Peyer's patch (tissue), 4 donors: ENCODE measurements around the gene SLC8A2. TPM values are rescaled to one million over a fixed set of nuclear protein-coding genes. Genes with fewer than 3 reads are reported as not detected.

Experiments
- DNase-seq, 3 donors: peaks; one replicate each; pipeline ENCODE4 v3.0.0-alpha.2; 2017 to 2019
- H3K27ac ChIP-seq, 4 donors: fragments of 200-600 bp; sonication (generic); one replicate each; pipeline ENCODE4 v1.5.1; 2016 to 2019
- H3K27me3 ChIP-seq, 2 donors: fragments of 200-600 bp; sonication (generic); one replicate each; pipeline ENCODE4 v1.5.1; 2019
- H3K36me3 ChIP-seq, 3 donors: fragments of 200-600 bp; sonication (generic); one replicate each; pipeline ENCODE4 v1.5.1; 2016 to 2019
- H3K4me1 ChIP-seq, 4 donors: fragments of 200-600 bp; sonication (generic); one replicate each; pipeline ENCODE4 v1.5.1; 2016 to 2019
- H3K4me3 ChIP-seq, 4 donors: fragments of 200-600 bp; sonication (generic); 1 replicate in 3 of 4; 2 replicates in 1 of 4; pipeline ENCODE4 v1.5.1; 2016 to 2019; ENCODE audit warnings: mild to moderate bottlenecking in 1 of 4
- H3K9me3 ChIP-seq, 4 donors: fragments of 200-600 bp; sonication (generic); one replicate each; pipeline ENCODE4 v1.5.1; 2016 to 2019; ENCODE audit warnings: mild to moderate bottlenecking in 1 of 4
- CTCF ChIP-seq, 6 experiments: fragments of 450-650 bp in 4 of 6; fragments of 200-600 bp in 2 of 6; sonication (generic) in 1 of 6; IDR thresholded peaks; one replicate each; pipeline ENCODE4 v1.5.1; 2017 to 2019; ENCODE audit warnings: antibody characterized with exemption in 6 of 6, mild to moderate bottlenecking in 3 of 6, moderate library complexity in 1 of 6
- POLR2A ChIP-seq, 2 donors: fragments of 450-650 bp; IDR thresholded peaks; one replicate each; pipeline ENCODE4 v1.5.1; 2017; ENCODE audit warnings: antibody characterized with exemption in 2 of 2, mild to moderate bottlenecking in 2 of 2, moderate library complexity in 2 of 2
- total RNA-seq, 4 donors: library from RNA; depleted of rRNA; stranded (reverse); fragments of >200 nt; gene quantifications; one replicate each; pipeline ENCODE4 v1.1.0, GENCODE V29; 2016

The SLC8A2 gene
- total RNA-seq, 4 donors from 2014 or later: 0.53 to 0.85 TPM; not detected in 2

- no peaks in the 10 kb centered on the region for H3K9me3 ChIP-seq
- DNase-seq: no peak
Measured at GRCh38 chr19:47469719-47470118, 2.0 kb downstream of the SLC8A2 start.

GRCh38 chr19:47469363-47469700, 2.4 kb downstream of the SLC8A2 start:
- DNase-seq: no peak

More at GRCh38 chr19:47469719-47470118, 2.0 kb downstream of the SLC8A2 start:
- Histone ChIP-seq H3K27me3 (peaks cover 0 to 9% of the 10 kb centered on the region in 2 donors), H3K27ac (no peak overlapping the region), H3K36me3 (no peaks in the 10 kb centered on the region), H3K4me3 (no peak overlapping the region), H3K4me1 (peaks cover 0 to 3% (median 0%) of the 10 kb centered on the region in 4 donors)
- TF ChIP-seq POLR2A (IDR thresholded peaks at IDR 0.05): no peak
- no peak for TF ChIP-seq CTCF (IDR thresholded peaks at IDR 0.05)

GRCh38 chr19:47467914-47468313, 3.8 kb downstream of the SLC8A2 start:
- Histone ChIP-seq H3K4me1 (peaks cover 0 to 3% (median 0%) of the 10 kb centered on the region in 4 donors), H3K9me3 (no peaks in the 10 kb centered on the region), H3K36me3 (no peaks in the 10 kb centered on the region), H3K27ac (no peak overlapping the region), H3K27me3 (peaks cover 0 to 9% of the 10 kb centered on the region in 2 donors), H3K4me3 (no peak overlapping the region)
- TF ChIP-seq CTCF (IDR thresholded peaks at IDR 0.05): no peak
- TF ChIP-seq POLR2A (IDR thresholded peaks at IDR 0.05): no peak
- no peak for DNase-seq

More at GRCh38 chr19:47469363-47469700, 2.4 kb downstream of the SLC8A2 start:
- peaks cover 0 to 3% (median 0%) of the 10 kb centered on the region in 4 donors for H3K4me1 ChIP-seq
- no peak for TF ChIP-seq CTCF (IDR thresholded peaks at IDR 0.05)
- no peak for TF ChIP-seq POLR2A (IDR thresholded peaks at IDR 0.05)
- no peak overlapping the region for H3K4me3 ChIP-seq
- H3K27me3 ChIP-seq: peaks cover 0 to 9% of the 10 kb centered on the region in 2 donors
- H3K36me3 ChIP-seq: no peaks in the 10 kb centered on the region
- H3K9me3 ChIP-seq: no peaks in the 10 kb centered on the region
- H3K27ac ChIP-seq: no peak overlapping the region

DNA sequence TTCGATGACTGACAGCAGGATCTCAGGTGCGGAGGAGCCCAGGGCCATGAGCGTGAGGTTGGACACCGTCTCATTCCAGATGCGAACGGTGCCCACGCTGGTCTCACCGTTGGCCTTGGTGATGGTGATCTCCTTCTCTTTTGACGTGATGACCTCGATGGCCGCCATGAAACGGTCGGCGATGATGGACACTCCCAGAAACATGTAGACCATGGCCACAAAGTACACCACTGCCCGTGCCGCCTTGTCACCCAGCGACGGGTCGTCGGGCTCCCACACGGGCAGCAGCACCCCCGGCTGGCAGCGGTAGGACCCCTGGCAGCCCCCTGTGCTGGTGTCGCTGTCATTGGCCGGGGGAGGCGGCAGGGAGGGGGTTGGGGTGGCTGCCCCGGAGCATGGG, 5.7 kb downstream of the SLC8A2 start:
- no peak for TF ChIP-seq CTCF (IDR thresholded peaks at IDR 0.05)
- no peak for TF ChIP-seq POLR2A (IDR thresholded peaks at IDR 0.05)
- no peak for DNase-seq
- no peaks in the 10 kb centered on the region for H3K9me3 ChIP-seq
- peaks cover 0 to 4% of the 10 kb centered on the region in 2 donors for H3K27me3 ChIP-seq
- H3K4me1 ChIP-seq: no peaks in the 10 kb centered on the region
- H3K4me3 ChIP-seq: no peak overlapping the region
- no peak overlapping the region for H3K27ac ChIP-seq
- H3K36me3 ChIP-seq: no peaks in the 10 kb centered on the region

DNA sequence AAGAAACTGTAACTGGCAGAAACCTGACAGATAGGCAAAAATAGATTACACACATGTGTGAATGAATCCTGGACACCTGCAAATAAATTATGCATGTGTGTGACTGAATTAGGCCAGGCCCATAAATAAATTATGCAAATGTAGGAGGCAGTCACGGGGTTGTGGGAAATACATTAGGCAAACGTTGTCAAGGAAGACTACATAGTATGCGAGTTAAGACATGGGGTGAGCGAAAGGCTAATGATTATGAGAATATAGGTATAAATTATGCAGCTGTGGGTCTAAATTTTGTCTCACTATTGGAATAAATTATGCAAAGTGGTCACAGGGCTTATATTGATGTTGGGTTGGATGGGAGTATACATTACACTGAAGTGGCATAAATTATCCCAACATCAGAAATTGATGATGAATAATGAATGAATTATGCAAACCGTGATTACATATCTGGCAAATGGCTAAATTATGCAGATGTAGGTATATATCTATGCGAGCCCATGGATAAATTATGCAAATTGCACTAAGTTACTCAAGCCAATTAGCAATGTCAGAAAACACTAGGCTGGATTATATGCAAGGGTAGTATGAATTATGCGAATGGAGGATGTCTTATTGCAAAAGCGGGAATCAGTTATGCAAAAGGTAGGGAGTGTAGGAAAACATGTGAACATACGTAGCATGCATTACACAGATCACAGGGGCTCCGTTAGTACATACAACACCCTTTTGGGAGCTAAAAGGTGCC, 6.8 kb downstream of the SLC8A2 start:
- Histone ChIP-seq H3K9me3 (no peaks in the 10 kb centered on the region), H3K27me3 (peaks cover 0 to 4% of the 10 kb centered on the region in 2 donors), H3K4me3 (no peak overlapping the region), H3K27ac (no peak overlapping the region), H3K4me1 (no peaks in the 10 kb centered on the region), H3K36me3 (no peaks in the 10 kb centered on the region)
- no peak for TF ChIP-seq CTCF (IDR thresholded peaks at IDR 0.05)
- no peak for TF ChIP-seq POLR2A (IDR thresholded peaks at IDR 0.05)
- DNase-seq: no peak
